ENCODE measurements around the gene NANOS1.

GRCh38 chr10:118985576-118985975 is 43.9 kb upstream of the NANOS1 start:
- TF ChIP-seq CTCF (IDR thresholded peaks at IDR 0.05) (no peak), RAD21 (conservative IDR thresholded peaks at IDR 0.05 in 1 of 2, IDR thresholded peaks at IDR 0.05 in 1 of 2) (no peak), FOXS1 (CRISPR knock-in tag; IDR thresholded peaks at IDR 0.05) (no peak), CBX2 (IDR thresholded peaks at IDR 0.05; ENCODE audit: borderline replicate concordance, low read depth) (no peak)

Data from A549 (cell line).